GM12878 (cell line): ENCODE results near the gene LENEP. TPM values are rescaled to one million over a fixed set of nuclear protein-coding genes. Genes with fewer than 3 reads are reported as not detected.

ENCODE experiments used
- CBFB ChIP-seq: IDR thresholded peaks from 2 replicates; pipeline ENCODE4 v1.6.1; 2016; ENCODE audit warnings: antibody characterized with exemption, low read depth
- CTCF ChIP-seq, 3 experiments: IDR thresholded peaks in 2 of 3; conservative IDR thresholded peaks in 1 of 3; 2 replicates each; pipeline ENCODE4 v1.5.1; 2011; ENCODE audit warnings: low read depth in 3 of 3, low read length in 3 of 3, mild to moderate bottlenecking in 3 of 3, control low read depth in 2 of 3, moderate library complexity in 2 of 3, inconsistent platforms in 1 of 3, mixed read lengths in 1 of 3; ENCODE audit not compliant: control insufficient read depth in 2 of 3, insufficient read depth in 1 of 3; ENCODE audit errors: extremely low read depth in 1 of 3
- DPF2 ChIP-seq: fragments of 450-650 bp; IDR thresholded peaks from 2 replicates; pipeline ENCODE4 v1.6.1; 2017; ENCODE audit warnings: mild to moderate bottlenecking
- HDAC6 ChIP-seq: fragments of 200-600 bp; sonication (generic); IDR thresholded peaks from one replicate; pipeline ENCODE4 v1.8.0; 2017; ENCODE audit warnings: antibody characterized with exemption; ENCODE audit not compliant: unreplicated experiment
- LARP7 ChIP-seq: fragments of 450-650 bp; IDR thresholded peaks from 2 replicates; pipeline ENCODE4 v1.6.1; 2017; ENCODE audit warnings: mild to moderate bottlenecking
- NRF1 ChIP-seq: conservative IDR thresholded peaks from 2 replicates; pipeline ENCODE4 v1.6.1; 2011; ENCODE audit warnings: mild to moderate bottlenecking, low read depth, low read length, improper control_type of control experiment
- POLR2AphosphoS2 ChIP-seq: IDR thresholded peaks from 2 replicates; pipeline ENCODE4 v1.6.1; 2011; ENCODE audit warnings: low read depth, mild to moderate bottlenecking, low read length, improper control_type of control experiment, moderate library complexity
- SUPT20H ChIP-seq: IDR thresholded peaks from 2 replicates; pipeline ENCODE4 v1.6.1; 2011; ENCODE audit warnings: low read depth, mild to moderate bottlenecking, low read length, moderate library complexity, borderline replicate concordance; ENCODE audit not compliant: control insufficient read depth
- ZNF217 ChIP-seq: fragments of 450-650 bp; IDR thresholded peaks from 2 replicates; pipeline ENCODE4 v1.6.1; 2017; ENCODE audit warnings: antibody characterized with exemption, mild to moderate bottlenecking
- ZNF384 ChIP-seq: IDR thresholded peaks from 2 replicates; pipeline ENCODE4 v1.6.1; 2012; ENCODE audit warnings: low read depth, mild to moderate bottlenecking, low read length, improper control_type of control experiment, borderline replicate concordance
- polyA plus RNA-seq, 11 experiments: library from polyadenylated mRNA; depleted of rRNA in 4 of 11; unstranded in 6 of 11; stranded (reverse) in 5 of 11; fragments of >200 nt; fragmentation: Nextera tagmentation in 4 of 11; fragmentation: Illumina TruSeq in 1 of 11; extraction: Ambion mirVana in 4 of 11; extraction: Trizol in 1 of 11; gene quantifications; 1 replicate in 1 of 11; 2 replicates in 10 of 11; pipeline versions ENCODE4 v1.2.1 to v1.2.3, GENCODE V29; 2011 to 2016; ENCODE audit warnings: inconsistent platforms in 2 of 11, missing spikeins in 2 of 11, low read depth in 1 of 11
- total RNA-seq, 4 experiments: library from RNA; depleted of rRNA in 3 of 4; stranded (reverse); fragments of >200 nt in 3 of 4; fragmentation: Illumina TruSeq in 1 of 4; extraction: Trizol in 1 of 4; gene quantifications; 2 replicates each; pipeline versions ENCODE4 v1.2.1 to v1.2.3, GENCODE V29; 2013 to 2021
- TF ChIP-seq, protein P1 (sequence below): fragments of 450-650 bp; IDR thresholded peaks from 2 replicates; pipeline ENCODE4 v1.6.1; 2018; ENCODE audit warnings: borderline replicate concordance, mild to moderate bottlenecking; ENCODE audit not compliant: partially characterized antibody
- TF ChIP-seq, protein P2 (sequence below): IDR thresholded peaks from 2 replicates; pipeline ENCODE4 v1.6.1; 2011; ENCODE audit warnings: mild to moderate bottlenecking, low read depth, low read length, moderate library complexity; ENCODE audit not compliant: insufficient replicate concordance

Gene LENEP
- total and polyA plus RNA-seq, 10 of the 15 experiments (the other 5 are each of a cell fraction or from before 2014, with no cell fraction given) = 0.27 to 1.1 (median 0.64) TPM; not detected in 7

DNA sequence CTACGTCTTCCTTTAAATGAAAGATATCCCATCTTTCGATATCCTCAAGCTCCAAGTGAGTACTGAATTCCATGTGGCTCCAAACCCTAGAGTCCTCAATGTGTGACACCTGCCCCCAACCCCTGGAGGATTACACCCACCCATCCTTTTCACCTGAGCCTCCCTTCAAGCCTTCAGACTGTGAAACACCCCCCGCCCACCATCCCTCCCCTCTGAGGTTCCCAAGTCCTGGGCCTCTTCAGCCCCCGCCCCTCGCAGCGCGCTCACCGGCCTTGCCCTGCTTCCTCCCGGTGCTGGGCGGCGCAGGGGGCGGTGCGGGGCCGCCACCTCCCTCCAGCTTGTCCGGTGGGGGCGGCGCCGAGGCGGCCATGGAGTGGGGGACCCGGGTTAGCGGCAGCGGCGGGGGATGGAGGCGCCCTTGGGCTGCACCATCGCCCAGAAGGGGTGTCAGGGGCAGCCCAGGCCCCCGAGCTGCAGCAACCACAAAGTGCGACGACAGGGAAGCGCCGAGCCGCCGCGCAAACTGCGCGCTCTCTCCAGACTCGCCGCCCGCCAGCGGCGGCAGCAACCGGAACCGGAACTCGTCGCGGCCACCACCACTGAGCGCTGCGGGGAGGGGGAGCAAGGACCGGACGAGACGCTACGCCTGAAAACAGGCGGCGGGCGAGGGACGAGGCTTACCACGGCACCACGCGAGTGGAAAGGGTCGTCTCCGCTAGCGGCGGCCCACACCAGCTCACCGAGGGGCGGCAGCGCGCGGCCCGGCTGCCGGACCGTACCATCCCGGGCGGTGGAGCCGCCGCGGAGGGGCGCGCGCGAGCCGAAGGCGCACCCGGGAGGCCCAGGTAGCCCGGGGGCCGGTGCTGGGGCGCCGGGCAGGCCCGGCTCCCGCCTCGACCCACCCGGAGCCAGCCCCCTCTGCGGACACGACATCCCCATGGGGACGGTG, 31.9 kb upstream of the LENEP start, which contains the start of gene PYGO2 (continued):
- TF ChIP-seq, protein P1, sequence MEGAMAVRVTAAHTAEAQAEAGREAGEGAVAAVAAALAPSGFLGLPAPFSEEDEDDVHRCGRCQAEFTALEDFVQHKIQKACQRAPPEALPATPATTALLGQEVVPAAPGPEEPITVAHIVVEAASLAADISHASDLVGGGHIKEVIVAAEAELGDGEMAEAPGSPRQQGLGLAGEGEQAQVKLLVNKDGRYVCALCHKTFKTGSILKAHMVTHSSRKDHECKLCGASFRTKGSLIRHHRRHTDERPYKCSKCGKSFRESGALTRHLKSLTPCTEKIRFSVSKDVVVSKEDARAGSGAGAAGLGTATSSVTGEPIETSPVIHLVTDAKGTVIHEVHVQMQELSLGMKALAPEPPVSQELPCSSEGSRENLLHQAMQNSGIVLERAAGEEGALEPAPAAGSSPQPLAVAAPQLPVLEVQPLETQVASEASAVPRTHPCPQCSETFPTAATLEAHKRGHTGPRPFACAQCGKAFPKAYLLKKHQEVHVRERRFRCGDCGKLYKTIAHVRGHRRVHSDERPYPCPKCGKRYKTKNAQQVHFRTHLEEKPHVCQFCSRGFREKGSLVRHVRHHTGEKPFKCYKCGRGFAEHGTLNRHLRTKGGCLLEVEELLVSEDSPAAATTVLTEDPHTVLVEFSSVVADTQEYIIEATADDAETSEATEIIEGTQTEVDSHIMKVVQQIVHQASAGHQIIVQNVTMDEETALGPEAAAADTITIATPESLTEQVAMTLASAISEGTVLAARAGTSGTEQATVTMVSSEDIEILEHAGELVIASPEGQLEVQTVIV = peak; percentile 54
- peak; percentile 52; the same call in 1 of the 2 replicates for TF ChIP-seq CBFB
- no peak for TF ChIP-seq HDAC6
- peak; percentile 94; the same call in 1 of the 2 replicates for TF ChIP-seq POLR2AphosphoS2
- TF ChIP-seq, protein P2, sequence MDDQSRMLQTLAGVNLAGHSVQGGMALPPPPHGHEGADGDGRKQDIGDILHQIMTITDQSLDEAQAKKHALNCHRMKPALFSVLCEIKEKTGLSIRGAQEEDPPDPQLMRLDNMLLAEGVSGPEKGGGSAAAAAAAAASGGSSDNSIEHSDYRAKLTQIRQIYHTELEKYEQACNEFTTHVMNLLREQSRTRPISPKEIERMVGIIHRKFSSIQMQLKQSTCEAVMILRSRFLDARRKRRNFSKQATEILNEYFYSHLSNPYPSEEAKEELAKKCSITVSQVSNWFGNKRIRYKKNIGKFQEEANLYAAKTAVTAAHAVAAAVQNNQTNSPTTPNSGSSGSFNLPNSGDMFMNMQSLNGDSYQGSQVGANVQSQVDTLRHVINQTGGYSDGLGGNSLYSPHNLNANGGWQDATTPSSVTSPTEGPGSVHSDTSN = no peak
- TF ChIP-seq DPF2 = peak; percentile 89
- TF ChIP-seq NRF1 = 0 out of 2 replicates have a peak, but pooled peaks have one; percentile 9
- TF ChIP-seq SUPT20H = no peak
- no peak for TF ChIP-seq ZNF384
- TF ChIP-seq CTCF (IDR thresholded peaks at IDR 0.05 in 2 of 3, conservative IDR thresholded peaks at IDR 0.05 in 1 of 3; ENCODE audit: control insufficient read depth in 2 of 3, extremely low read depth in 1 of 3, insufficient read depth in 1 of 3, low read depth in 3 of 3, low read length in 3 of 3) = peak; percentile 44 to 73 (median 52); a peak in 5 of 6 replicates
- peak; percentile 99 for TF ChIP-seq LARP7
- peak; percentile 78 for TF ChIP-seq ZNF217
